ENCODE results near the gene RASSF9.

DNA sequence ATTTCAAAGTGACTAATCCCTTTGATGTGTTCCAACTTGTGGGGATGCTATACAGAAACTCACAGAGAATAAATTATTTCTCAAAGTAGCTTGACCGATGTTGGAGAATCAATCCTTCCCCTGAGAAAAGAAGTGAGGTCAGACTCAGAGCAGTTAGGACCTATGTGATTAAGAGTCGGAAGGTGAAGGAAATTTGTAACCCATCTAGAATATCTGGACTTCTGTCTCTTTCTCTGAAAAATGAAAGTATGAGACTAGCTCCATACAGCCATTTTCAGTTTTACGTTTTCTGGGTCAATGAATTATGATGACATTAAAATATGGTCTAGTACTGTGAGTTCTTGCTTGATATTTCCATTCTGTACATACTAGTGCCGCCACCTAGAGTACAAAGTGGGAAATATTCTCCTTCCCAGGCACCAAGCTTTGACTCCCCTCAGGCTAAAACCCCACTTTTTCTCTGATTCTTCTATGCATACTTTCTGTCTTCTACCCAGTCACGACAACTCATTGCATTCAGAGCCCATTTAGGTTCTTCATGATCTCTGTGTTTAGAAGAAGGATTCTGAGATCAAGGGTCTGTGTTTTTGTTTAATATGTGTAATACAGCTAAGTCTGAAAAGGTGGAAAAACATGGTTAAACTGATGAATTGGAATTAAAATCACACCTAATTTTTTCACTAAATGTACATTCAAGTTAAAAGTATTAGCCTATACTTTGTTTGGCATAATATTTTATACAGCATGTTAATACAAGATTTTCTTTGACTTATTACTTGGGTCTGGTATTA is 31.0 kb upstream of the RASSF9 start:
- TF ChIP-seq EZH2 (IDR thresholded peaks at IDR 0.05; ENCODE audit: low read length, unreplicated experiment) (no peak), EZH2phosphoT487 (IDR thresholded peaks at IDR 0.05; ENCODE audit: borderline replicate concordance, low read length) (no peak)
- TF ChIP-seq, protein P1, sequence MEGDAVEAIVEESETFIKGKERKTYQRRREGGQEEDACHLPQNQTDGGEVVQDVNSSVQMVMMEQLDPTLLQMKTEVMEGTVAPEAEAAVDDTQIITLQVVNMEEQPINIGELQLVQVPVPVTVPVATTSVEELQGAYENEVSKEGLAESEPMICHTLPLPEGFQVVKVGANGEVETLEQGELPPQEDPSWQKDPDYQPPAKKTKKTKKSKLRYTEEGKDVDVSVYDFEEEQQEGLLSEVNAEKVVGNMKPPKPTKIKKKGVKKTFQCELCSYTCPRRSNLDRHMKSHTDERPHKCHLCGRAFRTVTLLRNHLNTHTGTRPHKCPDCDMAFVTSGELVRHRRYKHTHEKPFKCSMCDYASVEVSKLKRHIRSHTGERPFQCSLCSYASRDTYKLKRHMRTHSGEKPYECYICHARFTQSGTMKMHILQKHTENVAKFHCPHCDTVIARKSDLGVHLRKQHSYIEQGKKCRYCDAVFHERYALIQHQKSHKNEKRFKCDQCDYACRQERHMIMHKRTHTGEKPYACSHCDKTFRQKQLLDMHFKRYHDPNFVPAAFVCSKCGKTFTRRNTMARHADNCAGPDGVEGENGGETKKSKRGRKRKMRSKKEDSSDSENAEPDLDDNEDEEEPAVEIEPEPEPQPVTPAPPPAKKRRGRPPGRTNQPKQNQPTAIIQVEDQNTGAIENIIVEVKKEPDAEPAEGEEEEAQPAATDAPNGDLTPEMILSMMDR (conservative IDR thresholded peaks at IDR 0.05; ENCODE audit: low read depth, low read length): peak; percentile 90
